Heart right ventricle (tissue), 16 donors: ENCODE measurements around the gene UBC. TPM values are rescaled to one million over a fixed set of nuclear protein-coding genes. Genes with fewer than 3 reads are reported as not detected.
"Not testable (repeated sequence)": the region's sequence is repeated elsewhere in the genome, so short reads cannot be mapped to it uniquely, and the experiment has no call there.

Experiments
- ATAC-seq, 8 donors: fragments of 200-7000 bp; cut with Tn5 transposase; one replicate each; pipeline ENCODE4 v1.9.1; 2020; ENCODE audit warnings: mild to moderate bottlenecking in 8 of 8, moderate library complexity in 8 of 8, moderate number of reproducible peaks in 1 of 8
- DNase-seq, 2 donors: peaks; one replicate each; pipeline ENCODE4 v3.0.0-alpha.2; 2020
- H3K27ac ChIP-seq, 10 donors: fragments of 200-600 bp; sonication (generic) in 2 of 10; one replicate each; pipeline versions ENCODE4 v1.5.0 to v1.8.0; 2020 to 2022; ENCODE audit warnings: mild to moderate bottlenecking in 3 of 10
- H3K27me3 ChIP-seq, 7 donors: fragments of 200-600 bp; one replicate each; pipeline ENCODE4 v1.8.0; 2021 to 2022; ENCODE audit warnings: mild to moderate bottlenecking in 2 of 7
- H3K36me3 ChIP-seq, 9 donors: fragments of 200-600 bp; sonication (generic) in 1 of 9; one replicate each; pipeline versions ENCODE4 v1.5.0 to v1.8.0; 2020 to 2022; ENCODE audit warnings: mild to moderate bottlenecking in 2 of 9
- H3K4me1 ChIP-seq, 9 donors: fragments of 200-600 bp; sonication (generic) in 1 of 9; one replicate each; pipeline versions ENCODE4 v1.5.0 to v1.8.0; 2020 to 2022; ENCODE audit warnings: mild to moderate bottlenecking in 4 of 9
- H3K4me3 ChIP-seq, 10 donors: fragments of 200-600 bp; sonication (generic) in 2 of 10; one replicate each; pipeline versions ENCODE4 v1.5.0 to v1.8.0; 2020 to 2022; ENCODE audit warnings: mild to moderate bottlenecking in 7 of 10, moderate library complexity in 2 of 10
- H3K9me3 ChIP-seq, 11 donors: fragments of 200-600 bp in 10 of 11; sonication (generic) in 2 of 11; one replicate each; pipeline versions ENCODE4 v1.5.0 to v1.8.0; 2013 to 2022; ENCODE audit warnings: mild to moderate bottlenecking in 2 of 11, control low read depth in 1 of 11, moderate library complexity in 1 of 11
- CTCF ChIP-seq, 9 donors: fragments of 200-600 bp; sonication (generic) in 2 of 9; IDR thresholded peaks; one replicate each; pipeline versions ENCODE4 v1.5.0 to v1.8.0; 2021 to 2022; ENCODE audit warnings: antibody characterized with exemption in 9 of 9, mild to moderate bottlenecking in 5 of 9, moderate library complexity in 1 of 9
- WGBS, 2 donors: extraction: QIAGEN DNeasy Blood & Tissue Kit; methylation state at CpG; one replicate each; pipeline ENCODE4 v1.1.7; 2013; ENCODE audit warnings: inconsistent platforms in 1 of 2; 5-methylcytosine and 5-hydroxymethylcytosine counted together
- intact Hi-C, 10 donors: fragments of 100-400 bp; cut with DNase I; formaldehyde crosslinking; loops; one replicate each; pipeline versions ENCODE4 v1.11.1 to v1.14.2; 2022
- polyA plus RNA-seq, 2 donors: library from polyadenylated mRNA; stranded (reverse); fragments of 200-250 nt; gene quantifications; one replicate each; pipeline ENCODE4 v1.2.3, GENCODE V29; 2013
- total RNA-seq, 10 donors: library from RNA; stranded (reverse); fragmentation: NEBNext Ultra II Directional in 3 of 10; extraction: Animal tissue kit (Norgen Biotek cat#: 25700) in 3 of 10; gene quantifications; one replicate each; pipeline versions ENCODE4 v1.2.1 to v1.2.4, GENCODE V29; 2021 to 2023
- donor health status: Arrhythmogenic right ventricular cardiomyopathy.
- donor health status: ischemic (EF 13 %, LVEDD 7.1; RV severe dilation, severe dysfunction).
- donor health status: healthy with polysubstance abuse.
- donor health status: DM: no; HTN: yes; CAD: no.
- donor health status: DM: no; HTN: no; CAD: no.
- donor health status: ischemic (EF 25% LVEDD 6.9; RV normal size, moderate dysfunction).
- donor health status: ischemic (EF 25% LVEDD 5.7; RV mildly dilated, moderate dysfunction).
- donor health status: healthy.
- donor health status: DM: yes; HTN: yes; CAD: no.
- donor health status: Ischemic cardiomyopathy.
- donor health status: ischemic (EF 35%, LVEDD 5.7; RV mildly dilated, moderate dysfunction).
- donor health status: nonischemic (EF 11% LVEDD 7.7; RV severe dilation, severe dysfunction).
- donor health status: DM: yes; HTN: yes; CAD: no.
- donor health status: PGD.
- donor health status: ischemic (EF 29% LVEDD 5.4; RV normal size, mild dysfunction).
- donor health status: nonischemic (EF 23%, LVEDD 6.1; RV moderate dilation, normal function).

Gene UBC
- total and polyA plus RNA-seq, 12 donors, result 1,161 to 1,913 (median 1,447) TPM

GRCh38 chr12:124888260-124888659, 26.2 kb downstream of the UBC start:
- peak overlapping the region in 1 of 10 donors; percentile 28 for H3K27ac ChIP-seq
- intact Hi-C loops, result no loop called here
- H3K9me3 ChIP-seq, result no peaks in the 10 kb centered on the region
- no peak overlapping the region for H3K4me3 ChIP-seq
- DNase-seq (no peak), ATAC-seq (no peak)
- WGBS, 2 donors, result 60 to 63% methylated on average over 2 of the region's 2 CpGs
- H3K4me1 ChIP-seq, result peaks cover 0 to 16% (median 0%) of the 10 kb centered on the region in 9 donors
- TF ChIP-seq CTCF (IDR thresholded peaks at IDR 0.05), result no peak
- no peaks in the 10 kb centered on the region for H3K27me3 ChIP-seq
- no peaks in the 10 kb centered on the region for H3K36me3 ChIP-seq

- H3K4me3 ChIP-seq, H3K36me3 ChIP-seq, H3K27me3 ChIP-seq, ATAC-seq, H3K9me3 ChIP-seq, DNase-seq, intact Hi-C loops: not testable (repeated sequence)
- 98% methylated on average over 9 of the region's 9 CpGs for WGBS, 2 donors
- Histone ChIP-seq H3K4me1 (peaks cover 0 to 16% (median 0%) of the 10 kb centered on the region in 9 donors), H3K27ac (peak overlapping the region in 1 of 10 donors; percentile 28)
Observed at GRCh38 chr12:124887766-124888165, 26.7 kb downstream of the UBC start.

- WGBS, 2 donors, result 64 to 70% methylated on average over 15 of the region's 15 CpGs
- ATAC-seq (peak in 1 of 8 donors; percentile 34), DNase-seq (no peak)
- H3K27ac ChIP-seq, result no peak overlapping the region
- peaks cover 0 to 21% (median 4%) of the 10 kb centered on the region in 9 donors for H3K4me1 ChIP-seq
- intact Hi-C loops, result no loop called here
- no peaks in the 10 kb centered on the region for H3K27me3 ChIP-seq
- no peaks in the 10 kb centered on the region for H3K9me3 ChIP-seq
- TF ChIP-seq CTCF (IDR thresholded peaks at IDR 0.05), result no peak
- H3K36me3 ChIP-seq, result no peaks in the 10 kb centered on the region
- H3K4me3 ChIP-seq, result no peak overlapping the region
Observed at GRCh38 chr12:124884587-124885438, 29.6 kb downstream of the UBC start.

- DNase-seq (no peak), ATAC-seq (no peak)
- Histone ChIP-seq H3K27me3 (no peaks in the 10 kb centered on the region), H3K27ac (no peak overlapping the region), H3K4me1 (peaks cover 0 to 16% (median 4%) of the 10 kb centered on the region in 9 donors), H3K9me3 (no peaks in the 10 kb centered on the region), H3K4me3 (no peak overlapping the region), H3K36me3 (no peaks in the 10 kb centered on the region)
- 89 to 90% methylated on average over 10 of the region's 10 CpGs for WGBS, 2 donors
- TF ChIP-seq CTCF (IDR thresholded peaks at IDR 0.05), result no peak
- intact Hi-C loops, result no loop called here
Observed at GRCh38 chr12:124883263-124884130, 31.0 kb downstream of the UBC start.
